MM.1S (cell line): ENCODE data around the gene FAAP100.

Source experiments
- EZH2 ChIP-seq: fragments of 300-600 bp; sonication (generic); optimal IDR thresholded peaks from 2 replicates; pipeline ENCODE3; 2017; ENCODE audit warnings: low read depth, mild to moderate bottlenecking, antibody characterized with exemption, low read length, mixed read lengths
- EZH2phosphoT487 ChIP-seq: fragments of 300-600 bp; sonication (generic); IDR thresholded peaks from 2 replicates; pipeline ENCODE4 v1.6.1; 2018; ENCODE audit warnings: antibody characterized with exemption, low read length
- TF ChIP-seq, protein P1 (sequence below): fragments of 300-600 bp; sonication (generic); IDR thresholded peaks from 2 replicates; pipeline ENCODE4 v1.5.1; 2016; ENCODE audit warnings: antibody characterized with exemption, low read length, mixed read lengths

DNA sequence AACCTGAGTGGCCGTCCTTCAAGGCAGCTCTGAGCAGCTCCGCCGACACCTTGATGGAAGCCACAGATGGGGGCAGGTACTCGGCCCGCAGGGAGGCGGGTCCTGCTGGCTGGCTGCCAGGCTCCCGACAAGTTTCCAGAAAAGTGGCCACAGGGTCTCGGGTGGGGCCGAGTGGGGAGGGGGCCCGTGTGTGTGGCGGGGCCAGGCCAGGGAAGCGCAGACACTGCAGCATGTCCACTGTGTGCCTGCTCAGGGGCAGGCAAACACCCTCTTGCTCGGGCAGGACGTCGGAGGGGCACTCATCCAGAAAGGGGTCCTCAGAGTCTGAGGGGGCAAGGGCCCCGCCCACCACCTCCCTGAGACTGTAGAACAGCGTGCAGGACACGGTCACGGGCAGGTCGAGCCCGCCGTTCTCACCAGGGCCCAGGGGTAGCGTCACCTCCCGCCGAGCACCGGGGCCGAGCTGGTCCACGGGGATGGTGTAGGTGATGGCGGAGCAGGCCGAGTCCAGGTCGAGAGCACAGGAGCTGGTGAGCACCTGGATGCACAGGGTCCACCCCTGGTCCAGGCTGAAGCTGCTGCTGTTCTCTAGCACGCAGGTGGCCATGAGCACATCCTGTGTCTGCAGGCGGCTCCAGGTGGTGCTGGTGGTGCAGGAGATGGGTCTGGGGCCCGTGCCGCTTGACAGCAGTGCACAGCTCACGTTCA, 5.1 kb downstream of the FAAP100 start:
- TF ChIP-seq, protein P1, sequence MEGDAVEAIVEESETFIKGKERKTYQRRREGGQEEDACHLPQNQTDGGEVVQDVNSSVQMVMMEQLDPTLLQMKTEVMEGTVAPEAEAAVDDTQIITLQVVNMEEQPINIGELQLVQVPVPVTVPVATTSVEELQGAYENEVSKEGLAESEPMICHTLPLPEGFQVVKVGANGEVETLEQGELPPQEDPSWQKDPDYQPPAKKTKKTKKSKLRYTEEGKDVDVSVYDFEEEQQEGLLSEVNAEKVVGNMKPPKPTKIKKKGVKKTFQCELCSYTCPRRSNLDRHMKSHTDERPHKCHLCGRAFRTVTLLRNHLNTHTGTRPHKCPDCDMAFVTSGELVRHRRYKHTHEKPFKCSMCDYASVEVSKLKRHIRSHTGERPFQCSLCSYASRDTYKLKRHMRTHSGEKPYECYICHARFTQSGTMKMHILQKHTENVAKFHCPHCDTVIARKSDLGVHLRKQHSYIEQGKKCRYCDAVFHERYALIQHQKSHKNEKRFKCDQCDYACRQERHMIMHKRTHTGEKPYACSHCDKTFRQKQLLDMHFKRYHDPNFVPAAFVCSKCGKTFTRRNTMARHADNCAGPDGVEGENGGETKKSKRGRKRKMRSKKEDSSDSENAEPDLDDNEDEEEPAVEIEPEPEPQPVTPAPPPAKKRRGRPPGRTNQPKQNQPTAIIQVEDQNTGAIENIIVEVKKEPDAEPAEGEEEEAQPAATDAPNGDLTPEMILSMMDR, result no peak
- no peak for TF ChIP-seq EZH2phosphoT487
- no peak for TF ChIP-seq EZH2
